ENCODE data around the gene PRXL2A. TPM values are rescaled to one million over a fixed set of nuclear protein-coding genes. Genes with fewer than 3 reads are reported as not detected.

PRXL2A gene
- total and polyA plus RNA-seq, 10 donors, result 12.4 to 20.7 (median 16.0) TPM

GRCh38 chr10:80447436-80448190 is 39.3 kb downstream of the PRXL2A start:
- no peak overlapping the region for H3K4me3 ChIP-seq
- no peak for TF ChIP-seq CTCF (IDR thresholded peaks at IDR 0.05 in 8 of 11, conservative IDR thresholded peaks at IDR 0.05 in 3 of 11)
- no peak for TF ChIP-seq POLR2A (IDR thresholded peaks at IDR 0.05)
- TF ChIP-seq POLR2AphosphoS5 (IDR thresholded peaks at IDR 0.05), result no peak
- no peak overlapping the region for H3K27ac ChIP-seq
- peaks cover 7 to 61% (median 20%) of the 10 kb centered on the region in 6 donors for H3K4me1 ChIP-seq
- DNase-seq, result no peak
- H3K9me3 ChIP-seq, result peaks cover 0 to 6% (median 0%) of the 10 kb centered on the region in 8 donors
- H3K36me3 ChIP-seq, result no peaks in the 10 kb centered on the region
- intact Hi-C loops (cut with DNase I; ENCODE audit: low total_unique reads), result loop anchor here (5.0 kb wide), 1 partner anchor 55 kb away; no protein-coding TSS in a partner anchor
- H3K27me3 ChIP-seq (replicated peaks in 1 of 7), result no peaks in the 10 kb centered on the region
- 57 to 73% (median 70%) methylated on average over 7 of the region's 7 CpGs for WGBS, 5 donors

GRCh38 chr10:80448209-80448942 is 40.0 kb downstream of the PRXL2A start:
- H3K4me1 ChIP-seq, result peaks cover 9 to 62% (median 24%) of the 10 kb centered on the region in 6 donors
- no peaks in the 10 kb centered on the region for H3K36me3 ChIP-seq
- H3K9me3 ChIP-seq, result peaks cover 0 to 6% (median 0%) of the 10 kb centered on the region in 8 donors
- WGBS, 5 donors, result 91 to 98% (median 94%) methylated on average over 4 of the region's 4 CpGs
- DNase-seq, result no peak
- no peak for TF ChIP-seq POLR2A (IDR thresholded peaks at IDR 0.05)
- no peak for TF ChIP-seq POLR2AphosphoS5 (IDR thresholded peaks at IDR 0.05)
- TF ChIP-seq CTCF (IDR thresholded peaks at IDR 0.05 in 8 of 11, conservative IDR thresholded peaks at IDR 0.05 in 3 of 11), result no peak
- no peak overlapping the region for H3K4me3 ChIP-seq
- no peaks in the 10 kb centered on the region for H3K27me3 ChIP-seq (replicated peaks in 1 of 7)
- no peak overlapping the region for H3K27ac ChIP-seq
- intact Hi-C loops (cut with DNase I; ENCODE audit: low total_unique reads), result loop anchor here (5.0 kb wide), 1 partner anchor 54 kb away; no protein-coding TSS in a partner anchor

- Histone ChIP-seq H3K4me3 (no peak overlapping the region), H3K27ac (peak overlapping the region in 2 of 8 donors; percentile 11 to 14), H3K27me3 (replicated peaks in 1 of 7) (no peaks in the 10 kb centered on the region), H3K36me3 (no peaks in the 10 kb centered on the region), H3K9me3 (peaks cover 0 to 6% (median 0%) of the 10 kb centered on the region in 8 donors), H3K4me1 (peaks cover 5 to 55% (median 16%) of the 10 kb centered on the region in 6 donors)
- no peak for DNase-seq
- TF ChIP-seq POLR2AphosphoS5 (IDR thresholded peaks at IDR 0.05) (no peak), POLR2A (IDR thresholded peaks at IDR 0.05) (no peak), CTCF (IDR thresholded peaks at IDR 0.05 in 8 of 11, conservative IDR thresholded peaks at IDR 0.05 in 3 of 11) (no peak)
- intact Hi-C loops (cut with DNase I; ENCODE audit: low total_unique reads), result loop anchor here (5.0 kb wide), 1 partner anchor 53 kb away; no protein-coding TSS in a partner anchor
- WGBS, 5 donors, result 82 to 94% (median 87%) methylated on average over 2 of the region's 2 CpGs
These were observed 41.2 kb downstream of the PRXL2A start for GRCh38 chr10:80449520-80449919.

GRCh38 chr10:80451132-80451531 is 42.8 kb downstream of the PRXL2A start:
- Histone ChIP-seq H3K9me3 (peaks cover 0 to 6% (median 0%) of the 10 kb centered on the region in 8 donors), H3K27ac (no peak overlapping the region), H3K27me3 (replicated peaks in 1 of 7) (no peaks in the 10 kb centered on the region), H3K4me3 (no peak overlapping the region), H3K4me1 (peaks cover 13 to 60% (median 22%) of the 10 kb centered on the region in 6 donors), H3K36me3 (no peaks in the 10 kb centered on the region)
- TF ChIP-seq CTCF (IDR thresholded peaks at IDR 0.05 in 8 of 11, conservative IDR thresholded peaks at IDR 0.05 in 3 of 11), result no peak
- TF ChIP-seq POLR2A (IDR thresholded peaks at IDR 0.05), result no peak
- TF ChIP-seq POLR2AphosphoS5 (IDR thresholded peaks at IDR 0.05), result no peak
- 93 to 100% (median 100%) methylated on average over 1 of the region's 1 CpG for WGBS, 5 donors
- no peak for DNase-seq
- intact Hi-C loops (cut with DNase I; ENCODE audit: low total_unique reads), result no loop called here

Measured in spleen (tissue), 11 donors.